Measurements from ENCODE around the gene RBM5.

RBM5 gene

GRCh38 chr3:50138266-50139200, 49.8 kb downstream of the RBM5 start:
- DNase-seq (ENCODE audit: low read depth in 2 of 2), result no peak

GRCh38 chr3:50139308-50139707, 50.6 kb downstream of the RBM5 start:
- DNase-seq (ENCODE audit: low read depth in 2 of 2), result no peak

GRCh38 chr3:50139718-50140423, 51.2 kb downstream of the RBM5 start:
- DNase-seq (ENCODE audit: low read depth in 2 of 2), result no peak

GRCh38 chr3:50140990-50141389, 52.3 kb downstream of the RBM5 start:
- DNase-seq (ENCODE audit: low read depth in 2 of 2), result no peak

GRCh38 chr3:50146316-50146901, 57.7 kb downstream of the RBM5 start:
- DNase-seq (ENCODE audit: low read depth in 2 of 2), result no peak

- DNase-seq (ENCODE audit: low read depth in 2 of 2), result no peak
These were observed 58.3 kb downstream of the RBM5 start for GRCh38 chr3:50147016-50147415.

GRCh38 chr3:50147447-50147846, 58.7 kb downstream of the RBM5 start:
- no peak for DNase-seq (ENCODE audit: low read depth in 2 of 2)

- DNase-seq (ENCODE audit: low read depth in 2 of 2), result no peak
These were observed 59.1 kb downstream of the RBM5 start for GRCh38 chr3:50147861-50148260.

GRCh38 chr3:50150404-50150750, 61.7 kb downstream of the RBM5 start:
- no peak for DNase-seq (ENCODE audit: low read depth in 2 of 2)

- no peak for DNase-seq (ENCODE audit: low read depth in 2 of 2)
These were observed 62.4 kb downstream of the RBM5 start for GRCh38 chr3:50150863-50151686.

- no peak for DNase-seq (ENCODE audit: low read depth in 2 of 2)
These were observed 63.0 kb downstream of the RBM5 start for GRCh38 chr3:50151728-50152127.

- DNase-seq (ENCODE audit: low read depth in 2 of 2), result no peak
These were observed 65.2 kb downstream of the RBM5 start for GRCh38 chr3:50153782-50154475.

- no peak for DNase-seq (ENCODE audit: low read depth in 2 of 2)
These were observed 65.7 kb downstream of the RBM5 start for GRCh38 chr3:50154476-50154839.

- DNase-seq (ENCODE audit: low read depth in 2 of 2), result peak; percentile 37 to 39
These were observed 66.2 kb downstream of the RBM5 start, which contains the start of gene SEMA3F for GRCh38 chr3:50154840-50155490. TSS of gene SEMA3F (plus strand) at chr3:50155324. CDS start at chr3:50159623, 4,299 bp downstream.

GRCh38 chr3:50155491-50155878, 66.8 kb downstream of the RBM5 start:
- DNase-seq (ENCODE audit: low read depth in 2 of 2), result no peak

- DNase-seq (ENCODE audit: low read depth in 2 of 2), result no peak
These were observed 67.2 kb downstream of the RBM5 start for GRCh38 chr3:50155891-50156290.

GRCh38 chr3:50156549-50157493, 68.1 kb downstream of the RBM5 start:
- no peak for DNase-seq (ENCODE audit: low read depth in 2 of 2)

- no peak for DNase-seq (ENCODE audit: low read depth in 2 of 2)
These were observed 69.3 kb downstream of the RBM5 start for GRCh38 chr3:50157827-50158529.

All from stimulated activated CD8-positive, alpha-beta memory T cell treated with anti-CD3 and anti-CD28 coated beads, Interleukin-2, amount 100 ng/mL, for 1 hour (primary cell).